IMR-90 (cell line): ENCODE measurements around the gene ADARB2.

Source experiments
- CEBPB ChIP-seq: IDR thresholded peaks from 2 replicates; pipeline ENCODE4 v1.6.1; 2012; ENCODE audit warnings: low read depth, low read length, improper control_type of control experiment
- CHD1 ChIP-seq: IDR thresholded peaks from 2 replicates; pipeline ENCODE4 v1.6.1; 2012; ENCODE audit warnings: low read depth, low read length, improper control_type of control experiment
- MAZ ChIP-seq: IDR thresholded peaks from 2 replicates; pipeline ENCODE4 v1.6.1; 2012; ENCODE audit warnings: low read depth, mild to moderate bottlenecking, low read length, improper control_type of control experiment, moderate library complexity, borderline replicate concordance
- MXI1 ChIP-seq: IDR thresholded peaks from 2 replicates; pipeline ENCODE4 v1.6.1; 2012; ENCODE audit warnings: low read depth, mild to moderate bottlenecking, low read length, moderate library complexity, borderline replicate concordance
- RAD21 ChIP-seq: IDR thresholded peaks from 2 replicates; pipeline ENCODE4 v1.6.1; 2012; ENCODE audit warnings: low read length, improper control_type of control experiment
- SMC3 ChIP-seq: fragments of 150-350 bp; IDR thresholded peaks from 2 replicates; pipeline ENCODE4 v1.6.1; 2016; ENCODE audit warnings: low read depth, mild to moderate bottlenecking, antibody characterized with exemption, low read length, moderate library complexity
- TF ChIP-seq, protein P1 (sequence below): conservative IDR thresholded peaks from 2 replicates; pipeline ENCODE4 v1.5.1; 2012; ENCODE audit warnings: mild to moderate bottlenecking, low read depth, low read length, improper control_type of control experiment
- TF ChIP-seq, protein P2 (sequence below): fragments of 150-350 bp; IDR thresholded peaks from 2 replicates; pipeline ENCODE4 v1.6.1; 2017; ENCODE audit warnings: mild to moderate bottlenecking, antibody characterized with exemption, low read length, low read depth

DNA sequence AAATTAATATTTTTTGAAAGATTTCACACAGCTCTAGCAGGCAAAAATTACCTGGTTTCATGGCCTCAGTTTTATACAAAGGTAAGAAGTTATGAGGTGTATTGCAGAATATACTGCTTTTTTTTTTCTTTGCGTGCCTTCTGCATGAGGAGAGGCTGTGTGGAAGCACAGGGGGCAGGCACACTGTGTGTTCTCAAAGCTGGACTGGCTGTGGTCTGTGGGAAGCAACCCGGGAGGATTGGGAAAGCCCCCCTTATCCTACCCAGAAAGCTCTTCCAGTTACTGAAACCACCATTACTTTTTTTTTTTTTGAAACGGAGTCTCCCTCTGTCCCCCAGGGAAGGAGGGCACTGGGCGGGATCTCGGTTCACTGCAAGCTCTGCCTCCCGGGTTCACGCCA lies 25.0 kb downstream of the ADARB2 start:
- TF ChIP-seq, protein P1, sequence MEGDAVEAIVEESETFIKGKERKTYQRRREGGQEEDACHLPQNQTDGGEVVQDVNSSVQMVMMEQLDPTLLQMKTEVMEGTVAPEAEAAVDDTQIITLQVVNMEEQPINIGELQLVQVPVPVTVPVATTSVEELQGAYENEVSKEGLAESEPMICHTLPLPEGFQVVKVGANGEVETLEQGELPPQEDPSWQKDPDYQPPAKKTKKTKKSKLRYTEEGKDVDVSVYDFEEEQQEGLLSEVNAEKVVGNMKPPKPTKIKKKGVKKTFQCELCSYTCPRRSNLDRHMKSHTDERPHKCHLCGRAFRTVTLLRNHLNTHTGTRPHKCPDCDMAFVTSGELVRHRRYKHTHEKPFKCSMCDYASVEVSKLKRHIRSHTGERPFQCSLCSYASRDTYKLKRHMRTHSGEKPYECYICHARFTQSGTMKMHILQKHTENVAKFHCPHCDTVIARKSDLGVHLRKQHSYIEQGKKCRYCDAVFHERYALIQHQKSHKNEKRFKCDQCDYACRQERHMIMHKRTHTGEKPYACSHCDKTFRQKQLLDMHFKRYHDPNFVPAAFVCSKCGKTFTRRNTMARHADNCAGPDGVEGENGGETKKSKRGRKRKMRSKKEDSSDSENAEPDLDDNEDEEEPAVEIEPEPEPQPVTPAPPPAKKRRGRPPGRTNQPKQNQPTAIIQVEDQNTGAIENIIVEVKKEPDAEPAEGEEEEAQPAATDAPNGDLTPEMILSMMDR = no peak
- no peak for TF ChIP-seq MXI1
- no peak for TF ChIP-seq CEBPB
- TF ChIP-seq, protein P2, sequence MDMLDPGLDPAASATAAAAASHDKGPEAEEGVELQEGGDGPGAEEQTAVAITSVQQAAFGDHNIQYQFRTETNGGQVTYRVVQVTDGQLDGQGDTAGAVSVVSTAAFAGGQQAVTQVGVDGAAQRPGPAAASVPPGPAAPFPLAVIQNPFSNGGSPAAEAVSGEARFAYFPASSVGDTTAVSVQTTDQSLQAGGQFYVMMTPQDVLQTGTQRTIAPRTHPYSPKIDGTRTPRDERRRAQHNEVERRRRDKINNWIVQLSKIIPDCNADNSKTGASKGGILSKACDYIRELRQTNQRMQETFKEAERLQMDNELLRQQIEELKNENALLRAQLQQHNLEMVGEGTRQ = no peak
- no peak for TF ChIP-seq SMC3
- no peak for TF ChIP-seq RAD21
- no peak for TF ChIP-seq CHD1
- no peak for TF ChIP-seq MAZ
